Neural progenitor cell (in vitro differentiated cells): Measurements from ENCODE around the gene NCK2. TPM values are rescaled to one million over a fixed set of nuclear protein-coding genes. Genes with fewer than 3 reads are reported as not detected.

ENCODE experiments used
- DNase-seq: peaks from one replicate; pipeline ENCODE4 v3.0.0-alpha.2; 2016; ENCODE audit warnings: low spot score
- H2AFZ ChIP-seq: fragments of 200-600 bp; sonication (generic); replicated peaks from 2 replicates; pipeline ENCODE4 v1.6.1; 2016; ENCODE audit warnings: antibody characterized with exemption
- H3F3A ChIP-seq: fragments of 200-600 bp; sonication (generic); 2 replicates; pipeline ENCODE4 v1.6.1; 2016; ENCODE audit warnings: antibody characterized with exemption, low read depth
- H3K27ac ChIP-seq: fragments of 200-600 bp; sonication (generic); 2 replicates; pipeline ENCODE4 v1.5.1; 2016; ENCODE audit warnings: mild to moderate bottlenecking
- H3K27me3 ChIP-seq: fragments of 200-600 bp; sonication (generic); 2 replicates; pipeline ENCODE4 v1.6.1; 2016; ENCODE audit warnings: mild to moderate bottlenecking, moderate library complexity
- H3K36me3 ChIP-seq: fragments of 200-600 bp; sonication (generic); 2 replicates; pipeline ENCODE4 v1.5.1; 2016
- H3K4me1 ChIP-seq: fragments of 200-600 bp; sonication (generic); 2 replicates; pipeline ENCODE4 v1.6.1; 2016; ENCODE audit warnings: mixed run types
- H3K4me2 ChIP-seq: fragments of 200-600 bp; sonication (generic); 2 replicates; pipeline ENCODE4 v1.6.1; 2016
- H3K4me3 ChIP-seq: fragments of 200-600 bp; sonication (generic); 2 replicates; pipeline ENCODE4 v1.5.1; 2016
- H3K79me2 ChIP-seq: fragments of 200-600 bp; sonication (generic); 2 replicates; pipeline ENCODE4 v1.6.1; 2016; ENCODE audit warnings: low read depth
- H3K9ac ChIP-seq: fragments of 200-600 bp; sonication (generic); 2 replicates; pipeline ENCODE4 v1.6.1; 2016
- H3K9me3 ChIP-seq: fragments of 200-600 bp; sonication (generic); 2 replicates; pipeline ENCODE4 v1.5.1; 2016; ENCODE audit warnings: low read depth
- H4K20me1 ChIP-seq: fragments of 200-600 bp; sonication (generic); 2 replicates; pipeline ENCODE4 v1.6.1; 2016; ENCODE audit warnings: low read depth
- H3K27ac Mint-ChIP-seq: 3 replicates; pipeline ENCODE4 v1.8.0; 2021; ENCODE audit warnings: mixed read lengths
- H3K27me3 Mint-ChIP-seq: 2 replicates; pipeline ENCODE4 v1.8.0; 2022; ENCODE audit warnings: low read depth, mild to moderate bottlenecking, inconsistent platforms, moderate library complexity, mixed read lengths; ENCODE audit not compliant: insufficient read depth
- H3K36me3 Mint-ChIP-seq: 3 replicates; pipeline ENCODE4 v1.8.0; 2021; ENCODE audit warnings: mixed read lengths
- H3K4me1 Mint-ChIP-seq: 3 replicates; pipeline ENCODE4 v1.8.0; 2021; ENCODE audit warnings: mixed read lengths
- H3K4me3 Mint-ChIP-seq: 3 replicates; pipeline ENCODE4 v1.8.0; 2021; ENCODE audit warnings: mild to moderate bottlenecking, moderate library complexity, mixed read lengths
- H3K9me3 Mint-ChIP-seq: 3 replicates; pipeline ENCODE4 v1.8.0; 2020; ENCODE audit warnings: mixed read lengths
- EZH2 ChIP-seq: fragments of 200-600 bp; sonication (generic); IDR thresholded peaks from 2 replicates; pipeline ENCODE4 v1.6.1; 2017; ENCODE audit warnings: antibody characterized with exemption, mild to moderate bottlenecking, moderate library complexity
- EZH2phosphoT487 ChIP-seq: fragments of 200-600 bp; sonication (generic); IDR thresholded peaks from 2 replicates; pipeline ENCODE4 v1.6.1; 2017; ENCODE audit warnings: antibody characterized with exemption
- total RNA-seq: library from RNA; depleted of rRNA; stranded (reverse); fragments of >200 nt; gene quantifications from 2 replicates; pipeline ENCODE4 v1.2.3, GENCODE V29; 2015; ENCODE audit warnings: low replicate concordance
- TF ChIP-seq, protein P1 (sequence below): fragments of 200-600 bp; sonication (generic); IDR thresholded peaks from 2 replicates; pipeline ENCODE4 v1.5.1; 2017; ENCODE audit warnings: antibody characterized with exemption, mild to moderate bottlenecking

NCK2 gene
- total RNA-seq, 1 donor from 2014 or later, result 26.2 TPM

DNA sequence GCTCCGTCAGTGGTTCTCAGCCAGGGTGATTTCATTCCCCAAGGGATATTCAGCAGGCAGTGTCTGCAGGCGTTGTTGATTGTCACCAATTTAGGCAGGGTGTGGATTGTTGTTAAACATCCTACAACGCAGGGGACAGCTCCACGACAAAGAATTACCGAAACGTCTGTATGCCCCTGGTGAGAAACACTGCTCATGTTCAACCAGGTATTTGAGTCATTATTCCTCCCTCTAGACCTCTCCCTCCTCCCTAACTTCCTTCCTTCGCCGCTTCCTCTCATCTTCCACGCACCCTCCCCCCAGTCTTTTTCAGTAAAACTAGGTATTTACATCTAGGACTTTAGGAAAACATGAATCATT lies 50.8 kb downstream of the NCK2 start:
- H3K4me3 ChIP-seq, result no peak overlapping the region
- H3K79me2 ChIP-seq, result peaks cover 99% of the 10 kb centered on the region
- H3K9me3 Mint-ChIP-seq, result peaks cover 14% of the 10 kb centered on the region
- no peak overlapping the region for H3K4me3 Mint-ChIP-seq
- H4K20me1 ChIP-seq, result peaks cover 71% of the 10 kb centered on the region
- H3K27me3 ChIP-seq, result no peaks in the 10 kb centered on the region
- H3K27ac Mint-ChIP-seq, result no peak overlapping the region
- H3K4me2 ChIP-seq, result no peak overlapping the region
- no peak overlapping the region for H2AFZ ChIP-seq
- H3K27ac ChIP-seq, result no peak overlapping the region
- no peak overlapping the region for H3K9ac ChIP-seq
- H3K4me1 ChIP-seq, result peaks cover 30% of the 10 kb centered on the region
- peaks cover 19% of the 10 kb centered on the region for H3K4me1 Mint-ChIP-seq
- H3K36me3 Mint-ChIP-seq, result peaks cover 31% of the 10 kb centered on the region
- DNase-seq, result no peak
- H3F3A ChIP-seq, result no peaks in the 10 kb centered on the region
- peaks cover 3% of the 10 kb centered on the region for H3K27me3 Mint-ChIP-seq
- TF ChIP-seq EZH2 (no peak), EZH2phosphoT487 (no peak)
- TF ChIP-seq, protein P1, sequence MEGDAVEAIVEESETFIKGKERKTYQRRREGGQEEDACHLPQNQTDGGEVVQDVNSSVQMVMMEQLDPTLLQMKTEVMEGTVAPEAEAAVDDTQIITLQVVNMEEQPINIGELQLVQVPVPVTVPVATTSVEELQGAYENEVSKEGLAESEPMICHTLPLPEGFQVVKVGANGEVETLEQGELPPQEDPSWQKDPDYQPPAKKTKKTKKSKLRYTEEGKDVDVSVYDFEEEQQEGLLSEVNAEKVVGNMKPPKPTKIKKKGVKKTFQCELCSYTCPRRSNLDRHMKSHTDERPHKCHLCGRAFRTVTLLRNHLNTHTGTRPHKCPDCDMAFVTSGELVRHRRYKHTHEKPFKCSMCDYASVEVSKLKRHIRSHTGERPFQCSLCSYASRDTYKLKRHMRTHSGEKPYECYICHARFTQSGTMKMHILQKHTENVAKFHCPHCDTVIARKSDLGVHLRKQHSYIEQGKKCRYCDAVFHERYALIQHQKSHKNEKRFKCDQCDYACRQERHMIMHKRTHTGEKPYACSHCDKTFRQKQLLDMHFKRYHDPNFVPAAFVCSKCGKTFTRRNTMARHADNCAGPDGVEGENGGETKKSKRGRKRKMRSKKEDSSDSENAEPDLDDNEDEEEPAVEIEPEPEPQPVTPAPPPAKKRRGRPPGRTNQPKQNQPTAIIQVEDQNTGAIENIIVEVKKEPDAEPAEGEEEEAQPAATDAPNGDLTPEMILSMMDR, result no peak
- H3K36me3 ChIP-seq, result no peaks in the 10 kb centered on the region
- H3K9me3 ChIP-seq, result no peaks in the 10 kb centered on the region

DNA sequence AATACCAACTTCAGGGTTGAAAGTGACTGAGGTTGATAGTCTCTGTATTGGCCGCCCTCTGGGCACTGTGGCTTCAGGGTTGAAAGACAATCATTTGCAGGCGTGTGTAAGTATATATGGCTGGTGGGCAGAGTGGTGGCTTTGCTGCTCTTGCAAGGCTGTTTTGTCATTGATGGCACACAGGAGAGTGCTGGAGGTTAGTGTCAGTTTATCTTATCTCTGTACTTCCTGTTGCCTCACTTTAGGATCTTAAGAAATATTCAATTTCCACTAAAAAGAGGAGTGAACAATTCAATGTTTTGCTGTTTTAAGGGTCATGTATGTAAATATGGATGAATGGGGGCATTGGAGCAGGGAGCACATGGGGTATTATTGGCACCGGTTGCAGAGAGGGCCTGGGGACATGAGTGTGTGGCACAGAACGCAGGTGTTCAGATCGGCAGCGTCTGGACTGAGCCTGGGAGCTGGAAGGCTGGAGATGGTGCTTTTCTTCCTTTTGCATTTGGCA lies 51.5 kb downstream of the NCK2 start:
- H3K27me3 Mint-ChIP-seq, result peaks cover 3% of the 10 kb centered on the region
- no peak overlapping the region for H2AFZ ChIP-seq
- peaks cover 21% of the 10 kb centered on the region for H3K4me1 Mint-ChIP-seq
- H3K4me1 ChIP-seq, result peaks cover 30% of the 10 kb centered on the region
- H3K27me3 ChIP-seq, result no peaks in the 10 kb centered on the region
- H3F3A ChIP-seq, result no peaks in the 10 kb centered on the region
- H3K4me3 Mint-ChIP-seq, result no peak overlapping the region
- H3K9me3 Mint-ChIP-seq, result peaks cover 14% of the 10 kb centered on the region
- H3K4me3 ChIP-seq, result no peak overlapping the region
- H3K9me3 ChIP-seq, result no peaks in the 10 kb centered on the region
- H3K4me2 ChIP-seq, result no peak overlapping the region
- peaks cover 68% of the 10 kb centered on the region for H4K20me1 ChIP-seq
- TF ChIP-seq EZH2phosphoT487, result no peak
- no peak for TF ChIP-seq EZH2
- TF ChIP-seq, protein P1, result no peak
- peaks cover 32% of the 10 kb centered on the region for H3K36me3 Mint-ChIP-seq
- H3K27ac ChIP-seq, result no peak overlapping the region
- H3K36me3 ChIP-seq, result no peaks in the 10 kb centered on the region
- no peak for DNase-seq
- no peak overlapping the region for H3K27ac Mint-ChIP-seq
- H3K9ac ChIP-seq, result no peak overlapping the region
- H3K79me2 ChIP-seq, result peaks cover 97% of the 10 kb centered on the region

DNA sequence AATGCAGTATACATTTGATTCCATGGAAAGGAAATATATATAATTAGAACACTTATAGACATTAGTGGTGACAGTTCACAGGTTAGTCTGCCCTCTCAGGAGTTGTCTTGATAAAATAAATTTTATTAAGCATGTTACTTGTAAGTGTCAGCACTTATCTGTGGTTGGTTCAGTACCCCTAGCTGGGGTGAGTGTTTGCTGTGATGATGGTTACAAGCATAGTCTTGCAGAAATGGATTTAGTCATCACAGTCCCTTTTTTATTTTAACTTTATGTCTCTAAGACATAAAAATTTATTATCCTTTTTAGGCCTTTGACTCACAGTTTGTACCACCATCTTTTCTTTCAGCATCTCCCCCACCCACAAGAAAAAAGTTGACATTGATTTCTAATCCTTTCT lies 52.1 kb downstream of the NCK2 start:
- H3K27me3 ChIP-seq, result no peaks in the 10 kb centered on the region
- no peak overlapping the region for H3K9ac ChIP-seq
- Mint-ChIP-seq H3K36me3 (peaks cover 32% of the 10 kb centered on the region), H3K4me1 (peaks cover 26% of the 10 kb centered on the region), H3K4me3 (no peak overlapping the region), H3K27ac (no peak overlapping the region), H3K9me3 (peaks cover 10% of the 10 kb centered on the region), H3K27me3 (peaks cover 3% of the 10 kb centered on the region)
- peaks cover 97% of the 10 kb centered on the region for H3K79me2 ChIP-seq
- no peaks in the 10 kb centered on the region for H3K9me3 ChIP-seq
- TF ChIP-seq, protein P1, result no peak
- TF ChIP-seq EZH2phosphoT487 (no peak), EZH2 (no peak)
- peaks cover 68% of the 10 kb centered on the region for H4K20me1 ChIP-seq
- peaks cover 35% of the 10 kb centered on the region for H3K4me1 ChIP-seq
- no peak overlapping the region for H2AFZ ChIP-seq
- no peak for DNase-seq
- H3K4me3 ChIP-seq, result no peak overlapping the region
- H3K4me2 ChIP-seq, result no peak overlapping the region
- no peak overlapping the region for H3K27ac ChIP-seq
- no peaks in the 10 kb centered on the region for H3F3A ChIP-seq
- H3K36me3 ChIP-seq, result no peaks in the 10 kb centered on the region
